Right lobe of liver (tissue), 6 donors: ENCODE measurements around the gene WWC1. TPM values are rescaled to one million over a fixed set of nuclear protein-coding genes. Genes with fewer than 3 reads are reported as not detected.

Experiments
- ATAC-seq, 4 donors: fragments of 200-7000 bp; cut with Tn5 transposase; one replicate each; pipeline ENCODE4 v1.9.1; 2020; ENCODE audit warnings: mild to moderate bottlenecking in 4 of 4, moderate library complexity in 4 of 4
- DNase-seq, 3 donors: peaks; one replicate each; pipeline ENCODE4 v3.0.0-alpha.2; 2020
- H3K27ac ChIP-seq, 3 donors: fragments of 200-600 bp; one replicate each; pipeline ENCODE4 v1.8.0; 2022
- H3K27me3 ChIP-seq, 2 donors: fragments of 200-600 bp; one replicate each; pipeline ENCODE4 v1.8.0; 2022
- H3K36me3 ChIP-seq, 4 donors: fragments of 200-600 bp; sonication (generic) in 1 of 4; one replicate each; pipeline versions ENCODE4 v1.5.1 to v1.8.0; 2017 to 2022; ENCODE audit warnings: control low read depth in 1 of 4
- H3K4me1 ChIP-seq, 4 donors: fragments of 200-600 bp; sonication (generic) in 1 of 4; one replicate each; pipeline versions ENCODE4 v1.5.1 to v1.8.0; 2017 to 2022; ENCODE audit warnings: control low read depth in 1 of 4
- H3K4me3 ChIP-seq, 3 donors: fragments of 200-600 bp; one replicate each; pipeline ENCODE4 v1.8.0; 2022
- H3K9me3 ChIP-seq, 4 donors: fragments of 200-600 bp; sonication (generic) in 1 of 4; one replicate each; pipeline versions ENCODE4 v1.5.1 to v1.8.0; 2017 to 2022; ENCODE audit warnings: control low read depth in 1 of 4
- POLR2A ChIP-seq: fragments of 450-650 bp; IDR thresholded peaks from one replicate; pipeline ENCODE4 v1.6.1; 2017; ENCODE audit warnings: antibody characterized with exemption, mild to moderate bottlenecking
- WGBS: methylation state at CpG from one replicate; pipeline ENCODE4 v1.1.6; 2018; ENCODE audit warnings: low coverage, low lambda C conversion rate; ENCODE audit not compliant: insufficient coverage; ENCODE audit errors: missing lambda C conversion rate; 5-methylcytosine and 5-hydroxymethylcytosine counted together
- intact Hi-C, 2 donors: fragments of 100-400 bp; cut with DNase I; formaldehyde crosslinking; loops; one replicate each; pipeline versions ENCODE4 v1.11.2 to v1.14.1; 2022
- total RNA-seq, 6 experiments: library from RNA; depleted of rRNA in 2 of 6; stranded (reverse); fragments of >200 nt in 2 of 6; fragmentation: NEBNext Ultra II Directional in 3 of 6; extraction: Animal tissue kit (Norgen Biotek cat#: 25700) in 3 of 6; gene quantifications; one replicate each; pipeline versions ENCODE4 v1.1.0 to v1.2.4, GENCODE V29; 2016 to 2023
- TF ChIP-seq, protein P1 (sequence below), 4 donors: fragments of 200-600 bp in 3 of 4; fragments of 450-650 bp in 1 of 4; IDR thresholded peaks; one replicate each; pipeline versions ENCODE4 v1.5.1 to v1.8.0; 2016 to 2022; ENCODE audit warnings: antibody characterized with exemption in 4 of 4, mild to moderate bottlenecking in 2 of 4
- donor health status: DM: no; HTN: yes; CAD: no.
- donor health status: DM: no; HTN: no; CAD: no.
- donor health status: DM: no; HTN: no; CAD: no.
- donor health status: DM: no; HTN: yes; CAD: no.
- donor health status: DM: no; HTN: yes; CAD: no.

WWC1 gene
- total RNA-seq, 6 experiments from 2014 or later, result 9.6 to 74.4 (median 23.5) TPM

DNA sequence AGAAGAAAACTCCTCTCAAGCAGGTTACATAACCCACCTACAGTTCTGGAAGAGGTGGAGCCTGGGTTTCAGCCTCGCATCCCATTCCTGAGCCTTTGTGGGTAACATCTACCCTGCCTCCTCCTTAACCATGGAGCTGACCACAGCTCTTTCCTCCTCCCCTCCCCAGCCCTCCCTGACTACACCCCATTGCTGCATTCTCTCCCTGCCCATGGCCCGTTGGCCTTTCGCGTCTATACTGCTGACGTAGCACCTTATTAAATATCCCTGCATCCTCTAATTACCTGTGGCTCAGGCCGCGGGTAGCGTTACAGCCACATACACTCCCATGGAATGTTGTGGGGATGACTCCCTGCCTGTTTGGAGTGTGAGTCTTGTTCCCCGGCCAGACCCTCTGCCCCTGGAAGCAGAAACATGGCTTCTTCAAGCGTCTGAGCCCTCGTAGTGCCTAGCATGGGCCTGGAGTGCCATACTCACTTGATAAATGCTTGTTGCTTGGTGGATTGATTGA lies 72.8 kb downstream of the WWC1 start:
- Histone ChIP-seq H3K4me3 (no peak overlapping the region), H3K27me3 (no peaks in the 10 kb centered on the region), H3K36me3 (no peaks in the 10 kb centered on the region), H3K27ac (no peak overlapping the region), H3K4me1 (peaks cover 0 to 28% (median 6%) of the 10 kb centered on the region in 4 donors), H3K9me3 (no peaks in the 10 kb centered on the region)
- WGBS, result 78% methylated on average over 8 of the region's 11 CpGs
- TF ChIP-seq, protein P1, sequence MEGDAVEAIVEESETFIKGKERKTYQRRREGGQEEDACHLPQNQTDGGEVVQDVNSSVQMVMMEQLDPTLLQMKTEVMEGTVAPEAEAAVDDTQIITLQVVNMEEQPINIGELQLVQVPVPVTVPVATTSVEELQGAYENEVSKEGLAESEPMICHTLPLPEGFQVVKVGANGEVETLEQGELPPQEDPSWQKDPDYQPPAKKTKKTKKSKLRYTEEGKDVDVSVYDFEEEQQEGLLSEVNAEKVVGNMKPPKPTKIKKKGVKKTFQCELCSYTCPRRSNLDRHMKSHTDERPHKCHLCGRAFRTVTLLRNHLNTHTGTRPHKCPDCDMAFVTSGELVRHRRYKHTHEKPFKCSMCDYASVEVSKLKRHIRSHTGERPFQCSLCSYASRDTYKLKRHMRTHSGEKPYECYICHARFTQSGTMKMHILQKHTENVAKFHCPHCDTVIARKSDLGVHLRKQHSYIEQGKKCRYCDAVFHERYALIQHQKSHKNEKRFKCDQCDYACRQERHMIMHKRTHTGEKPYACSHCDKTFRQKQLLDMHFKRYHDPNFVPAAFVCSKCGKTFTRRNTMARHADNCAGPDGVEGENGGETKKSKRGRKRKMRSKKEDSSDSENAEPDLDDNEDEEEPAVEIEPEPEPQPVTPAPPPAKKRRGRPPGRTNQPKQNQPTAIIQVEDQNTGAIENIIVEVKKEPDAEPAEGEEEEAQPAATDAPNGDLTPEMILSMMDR (IDR thresholded peaks at IDR 0.05), result no peak
- TF ChIP-seq POLR2A, result no peak
- DNase-seq, result no peak
- intact Hi-C loops, result no loop called here
- no peak for ATAC-seq

DNA sequence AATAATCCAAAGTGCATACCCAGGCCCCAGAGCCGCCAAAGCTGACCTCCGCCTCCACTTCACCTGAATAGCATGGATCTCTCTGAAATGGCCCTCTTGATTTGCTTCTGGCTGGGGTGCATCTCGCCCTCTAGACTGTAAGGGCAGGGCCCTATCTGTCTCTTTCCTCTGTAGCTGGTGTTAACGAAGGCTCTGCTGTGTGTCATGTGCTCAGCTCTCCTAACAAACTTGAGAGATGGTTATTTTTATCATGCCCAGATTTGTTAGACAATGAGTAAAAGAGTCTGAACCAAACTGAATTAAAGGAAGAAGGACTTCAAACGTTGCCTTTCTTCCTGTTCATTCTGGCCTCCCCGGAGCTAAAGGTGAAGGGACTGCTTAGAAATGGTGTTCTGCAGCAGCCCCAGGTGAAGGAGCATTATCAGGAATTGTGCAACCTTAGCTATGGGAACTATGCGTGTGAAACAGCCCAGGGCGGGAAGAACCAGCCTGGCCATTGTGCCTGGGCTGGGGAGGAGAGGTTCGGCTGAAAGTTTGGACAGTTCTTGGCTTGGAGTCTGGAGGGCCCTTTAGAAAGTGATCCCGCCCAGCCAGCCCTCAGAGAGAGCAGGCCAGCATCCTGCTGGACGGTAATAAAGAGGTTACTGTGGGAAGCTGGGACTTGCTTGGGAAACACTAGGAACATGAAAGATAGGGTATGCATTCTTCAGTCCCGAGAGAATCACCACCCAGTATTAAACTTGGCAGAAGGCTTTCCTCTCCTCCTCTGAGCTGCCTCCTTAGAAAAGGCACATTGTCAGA lies 73.5 kb downstream of the WWC1 start:
- H3K36me3 ChIP-seq, result no peaks in the 10 kb centered on the region
- TF ChIP-seq POLR2A, result no peak
- TF ChIP-seq, protein P1 (IDR thresholded peaks at IDR 0.05), result no peak
- ATAC-seq, result peak; percentile 7 to 41 (median 14)
- intact Hi-C loops, result no loop called here
- WGBS, result 31% methylated on average over 8 of the region's 12 CpGs
- H3K27me3 ChIP-seq, result no peaks in the 10 kb centered on the region
- no peaks in the 10 kb centered on the region for H3K9me3 ChIP-seq
- peaks cover 0 to 28% (median 6%) of the 10 kb centered on the region in 4 donors for H3K4me1 ChIP-seq
- DNase-seq, result no peak
- H3K27ac ChIP-seq, result no peak overlapping the region
- H3K4me3 ChIP-seq, result no peak overlapping the region

DNA sequence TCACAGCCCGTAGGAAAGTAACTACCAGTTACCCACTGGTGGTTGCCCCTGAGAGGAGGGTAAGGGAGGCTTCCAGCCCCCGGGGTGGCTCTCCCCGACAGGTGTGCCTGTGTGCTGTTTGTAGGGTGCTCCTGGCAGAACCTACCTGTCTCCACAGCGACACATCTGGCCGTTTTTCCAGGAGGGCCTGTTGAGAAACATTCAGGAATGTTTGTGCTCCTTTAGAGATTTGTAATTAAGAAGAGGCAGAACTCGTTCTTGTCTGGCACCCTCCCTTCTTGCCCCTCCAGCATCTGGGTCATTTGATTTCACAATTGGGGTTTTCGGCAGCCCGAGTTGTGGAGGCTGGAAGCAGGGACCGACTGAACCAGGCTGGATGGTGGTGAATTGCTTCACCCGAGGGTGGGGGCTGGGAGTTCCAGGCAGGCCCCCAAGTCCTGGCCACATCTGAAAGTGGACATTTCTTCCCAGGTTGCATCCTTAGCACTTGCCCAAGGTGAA lies 74.2 kb downstream of the WWC1 start:
- H3K36me3 ChIP-seq, result no peaks in the 10 kb centered on the region
- ATAC-seq, result peak; percentile 33 to 65 (median 60)
- no peak overlapping the region for H3K27ac ChIP-seq
- no peaks in the 10 kb centered on the region for H3K27me3 ChIP-seq
- DNase-seq, result no peak
- H3K4me1 ChIP-seq, result peaks cover 0 to 28% (median 6%) of the 10 kb centered on the region in 4 donors
- intact Hi-C loops, result no loop called here
- TF ChIP-seq, protein P1 (IDR thresholded peaks at IDR 0.05), result peak; percentile 12 to 42 (median 32)
- no peak for TF ChIP-seq POLR2A
- 9% methylated on average over 6 of the region's 10 CpGs for WGBS
- H3K4me3 ChIP-seq, result no peak overlapping the region
- no peaks in the 10 kb centered on the region for H3K9me3 ChIP-seq

DNA sequence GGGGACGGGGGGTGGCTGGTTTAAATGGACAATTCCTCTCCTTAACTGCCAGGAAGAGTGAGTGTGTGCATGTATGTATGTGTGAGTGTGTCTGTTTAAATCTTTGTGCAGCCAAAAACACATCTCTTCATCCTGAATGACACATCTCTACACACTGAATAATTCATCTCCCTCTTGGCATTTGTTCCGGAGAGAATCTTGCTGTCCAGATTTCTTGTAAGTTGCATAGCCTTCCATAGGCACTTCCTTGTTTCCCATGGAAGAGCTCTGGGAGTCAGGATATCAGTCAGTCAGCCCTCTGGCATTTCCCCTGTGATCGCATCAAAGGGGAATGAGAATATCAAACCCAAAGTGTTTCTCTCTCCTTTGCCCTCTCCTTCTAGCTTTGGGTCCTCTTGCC lies 74.7 kb downstream of the WWC1 start:
- no peak for ATAC-seq
- TF ChIP-seq, protein P1 (IDR thresholded peaks at IDR 0.05), result no peak
- no peak for TF ChIP-seq POLR2A

More for the DNA sequence above, 74.7 kb downstream of the WWC1 start:
- Histone ChIP-seq H3K27me3 (no peaks in the 10 kb centered on the region), H3K27ac (no peak overlapping the region), H3K4me3 (no peak overlapping the region), H3K36me3 (no peaks in the 10 kb centered on the region), H3K9me3 (no peaks in the 10 kb centered on the region), H3K4me1 (peaks cover 0 to 28% (median 6%) of the 10 kb centered on the region in 4 donors)
- 56% methylated on average over 2 of the region's 3 CpGs for WGBS
- no peak for DNase-seq
- intact Hi-C loops, result no loop called here
